DMS153 treated with DMSO at 0.1 percent for 48 hours (cell line): Measurements from ENCODE around the gene THBS4.
"Not testable (repeated sequence)": the region's sequence is repeated elsewhere in the genome, so short reads cannot be mapped to it uniquely, and the experiment has no call there.

Experiments used
- DNase-seq: peaks from one replicate; lab custom pipeline; 2025; ENCODE audit not compliant: unreplicated experiment; lab: John Stamatoyannopoulos, UW

Gene THBS4

GRCh38 chr5:80072103-80073073 is 37.2 kb downstream of the THBS4 start:
- no peak for DNase-seq

- DNase-seq: no peak
Observed at GRCh38 chr5:80076131-80077050, 41.2 kb downstream of the THBS4 start.

GRCh38 chr5:80077051-80077714 is 42.0 kb downstream of the THBS4 start:
- DNase-seq: no peak

GRCh38 chr5:80078921-80079320 is 43.8 kb downstream of the THBS4 start:
- no peak for DNase-seq

- no peak for DNase-seq
Observed at GRCh38 chr5:80082281-80082680, 47.1 kb downstream of the THBS4 start.

GRCh38 chr5:80082731-80083100 is 47.6 kb downstream of the THBS4 start:
- DNase-seq: no peak

GRCh38 chr5:80083101-80083890 is 48.1 kb downstream of the THBS4 start:
- DNase-seq: peak; percentile 55

- DNase-seq: no peak
Observed at GRCh38 chr5:80090884-80091166, 55.7 kb downstream of the THBS4 start.

GRCh38 chr5:80091792-80092192 is 56.6 kb downstream of the THBS4 start:
- not testable (repeated sequence) for DNase-seq

- no peak for DNase-seq
Observed at GRCh38 chr5:80092486-80093107, 57.4 kb downstream of the THBS4 start.

GRCh38 chr5:80093796-80094195 is 58.6 kb downstream of the THBS4 start:
- DNase-seq: no peak

GRCh38 chr5:80094236-80094738 is 59.1 kb downstream of the THBS4 start:
- no peak for DNase-seq

- DNase-seq: no peak
Observed at GRCh38 chr5:80097451-80097850, 62.3 kb downstream of the THBS4 start.

GRCh38 chr5:80101993-80102392 is 66.8 kb downstream of the THBS4 start:
- no peak for DNase-seq

GRCh38 chr5:80103371-80103770 is 68.2 kb downstream of the THBS4 start:
- DNase-seq: no peak

- DNase-seq: no peak
Observed at GRCh38 chr5:80105698-80106439, 70.7 kb downstream of the THBS4 start.

GRCh38 chr5:80106916-80107315 is 71.8 kb downstream of the THBS4 start:
- no peak for DNase-seq

GRCh38 chr5:80109646-80110478 is 74.7 kb downstream of the THBS4 start:
- no peak for DNase-seq
